CD4-positive, alpha-beta T cell treated with Interleukin-6 for 4 hours (primary cell): ENCODE results near the gene KCTD3.

Experiments used
- DNase-seq: peaks from one replicate; pipeline ENCODE4 v3.0.0-alpha.2; 2020; ENCODE audit warnings: mixed read lengths

Gene KCTD3

DNA sequence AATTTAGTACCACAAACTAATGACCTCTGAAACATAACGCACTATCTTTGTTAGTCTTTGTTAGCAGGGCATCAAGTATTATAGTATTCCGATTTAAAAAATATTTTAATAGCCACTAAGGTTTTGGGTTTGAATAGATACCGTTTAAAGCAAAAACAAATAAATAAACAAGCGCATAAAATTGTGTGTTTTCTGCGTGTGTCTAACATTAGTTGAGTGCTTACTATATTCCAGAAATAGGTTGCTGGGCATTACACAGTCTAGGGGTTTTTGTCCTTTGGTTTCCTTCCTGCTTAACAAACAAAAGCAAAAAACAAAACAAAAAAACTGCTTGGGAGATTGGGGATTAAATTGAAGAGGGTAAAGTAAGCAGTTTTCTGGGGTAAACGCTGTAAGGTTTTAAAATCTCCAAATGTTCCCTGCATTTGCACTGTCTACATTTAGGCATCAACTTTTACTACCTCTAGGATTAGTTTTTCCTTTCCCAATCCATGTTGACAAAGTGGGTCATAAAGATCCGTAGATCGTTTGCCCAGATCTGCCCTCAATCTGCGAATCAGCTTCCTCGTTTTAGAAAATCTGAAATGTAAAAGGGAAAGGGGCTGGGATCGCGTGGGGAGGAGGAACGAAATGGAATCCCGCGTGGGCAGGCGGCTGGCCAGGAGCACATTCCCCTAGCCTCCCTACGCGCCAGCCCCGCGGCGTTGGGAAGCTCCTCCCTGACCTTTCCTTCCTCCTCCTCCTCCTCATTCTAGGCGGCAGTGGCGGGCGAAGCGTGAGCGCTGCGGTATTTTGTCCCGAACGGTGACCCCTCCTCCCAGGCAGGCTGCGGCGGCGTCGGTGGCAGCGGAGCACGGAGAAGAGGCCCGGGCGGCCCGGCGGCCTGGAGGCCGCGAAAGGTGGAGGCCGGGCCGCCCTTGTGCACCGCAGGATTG lies at the start of gene KCTD3:
TSS of gene KCTD3 (plus strand) at position 749 of the 935 bp plus-strand sequence. CDS start 382 bp downstream, outside the sequence.
- DNase-seq: peak; percentile 45

DNA sequence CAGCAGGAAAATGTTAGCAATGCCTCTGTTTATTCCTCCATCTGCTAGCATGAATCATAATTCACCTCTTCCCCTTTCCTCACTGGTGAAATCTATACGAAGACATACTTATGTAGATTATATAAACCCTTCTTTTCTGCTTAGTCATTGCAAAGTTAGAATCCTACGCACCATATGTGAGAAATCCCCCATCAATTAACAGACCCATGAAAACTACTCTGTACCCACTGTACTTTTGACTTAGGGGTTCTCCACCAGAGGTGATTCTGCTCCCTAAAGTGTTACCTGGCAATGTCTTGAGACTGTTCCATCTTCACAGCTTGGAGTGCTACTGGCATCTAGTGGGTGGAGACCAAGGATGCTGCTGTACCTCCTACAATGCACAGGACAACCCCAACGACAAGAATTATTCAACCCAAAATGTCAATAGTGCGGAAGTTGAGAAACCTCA lies 49.6 kb upstream of the KCTD3 start:
- no peak for DNase-seq

DNA sequence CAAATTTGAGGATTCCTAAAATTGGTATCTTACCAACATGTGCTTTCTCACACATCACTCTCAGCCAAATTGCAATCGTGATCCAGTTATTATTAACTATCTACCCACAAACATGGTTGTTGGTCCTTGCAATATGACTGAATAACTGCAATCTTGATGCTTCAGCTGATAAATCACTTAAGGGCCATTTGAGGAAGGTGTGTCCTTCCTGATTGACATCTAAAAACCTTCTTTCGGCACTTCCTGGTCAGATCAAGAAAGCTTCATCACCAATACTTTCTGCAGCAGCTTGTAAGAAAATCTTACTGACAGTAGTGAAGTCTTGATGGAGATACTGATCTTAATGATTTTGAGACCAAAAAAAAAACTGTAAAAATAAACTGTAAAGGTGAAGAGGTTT lies 48.5 kb upstream of the KCTD3 start:
- no peak for DNase-seq

DNA sequence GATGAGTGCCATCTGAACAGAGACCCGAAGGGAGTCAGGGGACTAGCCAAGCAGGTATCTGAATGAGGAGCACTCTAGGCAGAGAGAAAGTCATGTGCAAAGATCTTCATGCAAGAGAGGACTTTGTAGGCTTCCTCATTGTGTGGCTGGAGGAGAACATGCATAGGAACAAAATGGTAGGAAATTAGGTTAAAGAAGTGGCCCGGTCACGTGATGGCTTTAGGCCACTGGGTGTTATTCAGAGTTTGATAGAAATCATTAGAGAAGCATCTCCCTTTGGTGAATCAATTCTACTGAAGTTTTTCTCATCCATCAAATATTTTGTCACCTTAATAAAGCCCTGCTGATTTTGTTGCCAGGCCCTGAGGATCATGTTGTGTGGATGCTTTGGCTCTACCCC lies 45.8 kb upstream of the KCTD3 start:
- no peak for DNase-seq

DNA sequence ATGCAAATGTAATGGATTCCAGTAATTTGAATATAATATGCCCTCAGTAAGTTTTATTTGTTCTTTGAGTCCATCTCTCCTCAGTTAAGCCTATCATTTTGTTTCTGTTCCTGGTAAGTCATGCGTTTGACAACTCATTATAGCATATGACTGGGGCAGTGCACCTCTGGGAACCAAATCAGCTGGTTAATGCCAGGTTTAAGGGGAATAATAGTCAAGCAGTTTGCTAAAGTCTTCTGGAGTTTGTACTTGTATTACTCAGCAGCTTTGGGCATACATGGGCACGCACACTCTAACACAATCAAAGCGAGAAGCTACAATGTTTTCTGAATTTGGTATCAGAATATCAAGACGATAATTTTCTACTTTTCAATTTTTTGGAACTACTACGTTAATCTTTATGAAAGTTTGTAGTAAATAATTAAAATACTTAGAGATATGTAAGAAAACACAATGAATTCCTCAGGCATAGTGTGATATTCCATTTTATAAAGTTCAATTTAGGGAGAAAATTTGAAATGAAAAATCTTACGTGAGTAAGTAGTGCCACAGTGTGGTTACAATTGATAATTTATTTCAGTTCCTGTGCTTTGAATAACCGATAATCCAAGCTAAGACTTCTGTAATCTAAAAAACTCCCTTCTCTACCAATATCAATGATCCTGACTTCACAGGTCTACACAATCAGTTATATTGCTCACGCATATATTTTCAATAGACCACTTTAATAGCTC lies 43.8 kb upstream of the KCTD3 start:
- no peak for DNase-seq

DNA sequence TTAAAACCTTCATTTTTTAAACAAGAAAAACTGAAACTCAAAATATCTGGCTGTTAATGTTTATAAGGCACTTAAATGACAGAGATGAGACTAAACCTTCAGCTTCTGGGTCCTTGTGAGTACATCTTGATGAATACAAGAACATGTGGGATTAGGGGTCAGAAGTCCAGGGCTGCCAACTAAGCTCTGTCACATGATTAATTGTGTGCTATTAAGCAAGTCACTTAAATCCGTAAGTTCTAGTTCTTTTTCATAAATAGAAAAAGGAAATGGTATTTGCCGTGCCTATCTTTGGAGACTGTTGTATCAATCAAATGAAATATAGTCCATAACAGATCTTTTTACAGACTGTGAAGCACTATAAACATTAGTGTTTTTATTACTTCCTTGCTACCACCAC lies 43.2 kb upstream of the KCTD3 start:
- no peak for DNase-seq

DNA sequence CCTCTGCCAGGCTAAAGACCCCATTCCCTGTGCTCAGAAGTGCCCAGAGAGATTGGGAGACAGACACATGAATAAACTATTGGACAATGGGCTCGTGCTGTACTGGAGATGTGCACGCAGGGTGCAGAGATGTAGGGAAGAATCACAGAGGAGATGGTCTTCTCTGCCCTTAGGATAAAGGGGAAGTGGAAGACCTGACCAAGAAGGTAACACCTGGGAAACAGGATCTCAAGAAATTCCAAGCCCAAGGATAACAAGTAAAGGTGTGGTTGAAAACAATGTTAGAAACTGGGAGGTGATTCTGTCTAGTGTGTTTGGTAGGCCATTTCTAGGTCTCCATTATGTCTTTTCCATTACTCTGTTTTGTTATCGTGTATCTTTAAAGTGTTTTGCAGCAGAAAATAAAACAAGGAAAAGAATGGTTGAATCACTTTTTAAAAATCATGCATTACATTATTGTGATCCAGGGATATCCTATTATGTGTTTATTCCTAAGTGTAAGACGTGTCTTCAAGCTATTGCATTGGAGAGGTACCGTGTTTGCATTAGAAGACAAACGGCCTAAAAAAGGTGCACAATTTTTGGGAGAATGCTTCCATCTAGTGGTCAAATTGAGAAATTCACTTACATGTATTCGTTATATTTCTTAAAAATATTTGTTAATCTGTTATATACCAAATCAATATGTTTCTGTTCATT lies 40.8 kb upstream of the KCTD3 start:
- DNase-seq: no peak

DNA sequence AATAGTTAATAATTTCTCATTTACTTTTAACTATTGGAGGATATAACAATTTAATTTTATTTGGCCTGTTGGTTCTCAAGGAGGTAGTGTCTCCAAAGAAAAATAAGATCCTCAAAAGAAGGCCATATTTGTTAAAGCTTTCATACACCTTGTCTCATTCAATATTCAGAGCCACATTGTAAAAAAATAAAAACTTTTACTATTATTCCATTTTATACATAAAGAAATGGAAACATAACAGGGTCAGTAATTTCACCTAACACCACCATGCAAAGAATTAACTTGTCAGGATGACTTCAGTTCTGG lies 40.3 kb upstream of the KCTD3 start:
- DNase-seq: no peak

DNA sequence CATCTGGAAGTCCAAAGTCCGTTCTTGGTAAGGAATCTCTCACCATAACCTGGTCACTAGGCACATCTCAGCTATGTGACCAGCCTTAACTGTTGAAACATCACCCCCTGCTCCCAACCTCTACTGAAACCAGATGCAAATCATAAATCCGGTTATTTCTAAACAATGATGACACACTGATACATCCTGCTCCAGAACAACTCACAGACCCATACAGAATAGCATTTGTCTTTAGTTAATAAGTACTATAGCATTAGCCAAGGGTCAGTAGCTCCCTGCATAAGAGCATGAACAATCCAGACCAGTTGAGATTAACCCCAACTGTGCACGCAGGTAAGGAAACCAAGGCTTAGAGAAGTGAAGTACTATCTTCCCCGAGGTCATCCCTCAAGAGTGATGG lies 38.0 kb upstream of the KCTD3 start:
- no peak for DNase-seq

DNA sequence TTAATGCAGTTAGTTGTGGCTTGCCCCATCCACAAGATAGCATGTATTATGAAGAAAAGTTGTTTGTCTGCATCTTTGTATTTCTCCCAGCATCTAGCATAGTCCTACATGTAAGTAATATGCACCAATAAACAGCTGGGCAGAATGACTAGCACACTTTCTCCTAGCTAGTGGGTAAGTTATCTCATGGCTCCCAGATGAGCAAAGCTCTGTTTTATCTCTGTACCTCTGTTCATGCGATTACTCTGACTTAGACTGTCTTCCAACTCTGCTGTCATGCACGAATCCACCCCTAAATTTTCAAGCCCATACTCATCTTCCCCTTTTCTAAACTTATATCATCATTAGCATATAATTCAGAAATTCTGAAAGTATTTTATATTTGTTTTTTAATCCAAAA lies 37.5 kb upstream of the KCTD3 start:
- DNase-seq: no peak

DNA sequence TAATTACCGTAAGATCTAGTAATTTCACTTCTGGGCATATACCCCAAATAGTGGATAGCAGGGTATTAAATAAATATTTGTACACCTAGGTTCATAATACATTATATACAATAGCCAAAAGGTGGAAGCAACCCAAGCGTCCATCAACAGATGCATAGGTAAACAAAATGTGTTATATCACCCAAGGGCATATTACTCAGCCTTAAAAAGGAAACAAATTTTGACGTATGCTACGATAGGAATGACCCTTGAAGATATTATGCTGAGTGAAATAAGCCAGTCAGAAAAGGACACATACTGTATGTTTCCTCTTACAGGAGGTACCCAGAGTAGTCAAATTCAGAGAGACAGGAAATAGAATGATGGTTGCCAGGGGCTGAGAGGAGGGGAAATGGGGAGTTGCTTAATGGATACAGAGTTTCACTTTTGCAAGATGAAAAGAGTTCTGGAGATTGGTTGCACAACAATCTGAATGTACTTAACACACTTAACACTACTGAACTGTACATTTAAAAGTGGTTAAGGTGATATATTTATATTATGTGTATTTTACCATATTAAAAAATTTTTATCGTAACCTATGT lies 36.6 kb upstream of the KCTD3 start:
- DNase-seq: no peak

DNA sequence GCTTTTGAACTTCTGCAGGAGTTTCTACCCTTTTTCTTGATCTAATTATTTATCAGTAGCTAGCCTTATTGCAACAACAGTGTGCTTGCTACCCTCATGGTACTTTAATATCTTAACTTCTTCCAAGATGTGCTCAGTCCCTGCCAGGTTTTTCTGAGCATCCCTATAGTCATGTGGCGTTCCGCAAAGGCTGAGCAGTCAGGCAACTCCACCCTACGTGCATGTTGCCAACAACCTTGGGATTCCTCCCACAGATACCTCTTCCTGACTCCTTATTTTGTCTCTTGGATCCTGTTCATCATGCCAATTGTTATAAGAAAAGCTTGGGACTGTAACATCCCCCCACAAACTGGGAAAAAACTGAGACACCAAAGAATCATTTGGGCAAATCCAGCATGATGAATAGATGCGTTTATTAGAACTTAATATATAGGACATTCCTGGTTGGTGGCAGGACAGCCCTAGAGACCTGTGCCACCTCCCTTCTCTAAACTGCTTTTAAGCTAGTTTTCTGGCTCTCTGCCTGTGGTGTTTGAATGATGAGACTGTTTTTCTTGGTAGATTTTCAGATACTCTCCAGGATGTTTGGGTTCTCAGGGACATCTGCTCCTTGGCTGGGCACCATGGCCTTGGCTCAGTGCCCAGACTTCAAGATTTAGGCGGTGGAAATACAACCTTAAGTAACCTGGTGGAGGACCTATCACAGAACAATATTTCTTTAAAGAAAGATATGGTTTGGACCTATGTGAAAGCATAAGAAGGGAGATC lies 27.1 kb upstream of the KCTD3 start:
- DNase-seq: no peak

DNA sequence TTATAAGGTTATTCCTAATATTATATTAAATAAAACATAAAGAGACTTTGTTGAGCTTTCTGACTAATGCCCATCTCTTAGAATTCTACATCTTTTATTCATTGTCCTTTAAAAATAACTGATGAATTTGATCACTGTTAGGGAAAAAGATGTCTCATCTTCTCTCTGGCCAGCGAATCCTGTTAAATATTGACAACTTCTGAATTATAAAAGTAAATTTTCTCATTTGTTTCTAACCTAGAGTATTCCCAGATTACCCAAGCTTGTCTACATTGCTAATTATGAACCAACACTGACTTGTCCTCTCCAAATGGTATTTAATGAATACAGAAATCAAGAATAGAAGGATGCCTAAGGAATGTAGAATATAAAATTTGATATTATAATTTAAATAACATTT lies 24.8 kb upstream of the KCTD3 start:
- DNase-seq: no peak

DNA sequence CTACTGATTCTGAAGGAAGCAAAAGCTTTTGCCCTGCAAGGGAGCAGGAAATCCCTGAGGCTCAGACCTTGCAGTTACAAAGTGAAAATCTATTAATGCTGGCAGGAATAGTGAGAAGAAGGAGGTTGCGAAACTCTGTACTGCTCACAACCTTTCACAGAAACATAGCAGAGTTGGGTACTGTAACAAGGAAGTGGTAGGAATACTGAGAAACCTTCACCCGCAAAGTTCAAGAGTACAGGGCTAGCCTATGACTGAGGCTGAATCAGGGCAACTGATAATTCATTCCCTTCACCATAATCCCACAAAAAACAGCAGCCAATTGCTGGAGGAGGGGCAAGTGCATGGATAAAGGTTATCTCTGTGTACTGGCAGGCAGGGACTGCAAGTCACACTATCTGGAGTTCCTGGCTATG lies 23.9 kb upstream of the KCTD3 start:
- no peak for DNase-seq

DNA sequence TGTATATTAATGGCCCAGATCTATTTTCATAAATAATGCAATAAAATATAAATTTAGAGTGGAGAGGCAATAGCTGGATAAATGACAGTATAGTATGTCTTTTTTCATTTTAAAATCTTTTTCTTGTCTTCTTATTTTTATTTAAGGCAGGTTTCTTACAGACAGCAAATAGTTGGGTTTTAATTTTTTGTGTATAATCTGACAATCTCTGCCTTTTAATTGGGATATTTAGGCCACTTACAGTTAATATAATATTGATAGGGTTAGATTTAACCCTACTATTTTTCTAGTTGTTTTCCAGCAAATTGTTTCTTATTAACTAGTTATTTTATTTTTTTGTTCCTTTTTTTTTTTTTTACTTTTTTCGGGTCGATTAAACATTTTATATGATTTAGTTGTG lies 23.3 kb upstream of the KCTD3 start:
- no peak for DNase-seq

DNA sequence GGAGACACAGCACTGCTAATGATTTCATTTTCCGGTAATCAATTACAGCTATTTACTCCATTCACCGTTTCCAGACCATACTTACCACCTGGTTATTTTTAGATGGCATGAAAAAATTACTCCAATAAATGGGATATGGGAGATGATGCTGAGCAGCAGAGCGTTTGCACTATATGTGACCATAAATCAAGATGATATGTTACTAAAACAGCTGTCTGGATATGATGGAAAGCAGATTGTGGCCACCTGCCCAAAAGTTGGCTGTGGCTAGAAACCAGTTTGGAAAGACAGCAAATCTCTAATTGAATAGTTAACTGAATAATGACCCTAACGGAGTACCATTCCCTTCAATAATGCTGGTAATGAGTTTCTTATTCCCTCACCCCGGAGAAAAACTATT lies 22.5 kb upstream of the KCTD3 start:
- no peak for DNase-seq

DNA sequence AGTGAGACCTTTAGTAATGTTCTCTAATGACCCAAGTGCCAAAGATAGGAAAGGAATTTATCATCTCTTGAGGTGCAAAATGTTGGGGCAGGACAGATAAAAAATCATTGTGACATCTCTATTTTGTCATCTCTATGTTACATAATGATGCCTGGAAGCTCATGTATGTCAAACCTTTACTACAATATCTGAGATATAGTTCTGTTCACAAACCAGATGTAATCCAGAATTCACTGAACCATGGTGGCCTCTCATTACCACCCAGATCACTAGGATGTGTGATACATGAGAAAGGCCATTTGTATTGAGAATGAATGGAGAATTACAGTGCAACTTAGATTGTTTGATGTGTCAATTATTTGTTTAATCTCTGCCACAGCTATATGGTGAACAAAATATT lies 22.0 kb upstream of the KCTD3 start:
- no peak for DNase-seq

DNA sequence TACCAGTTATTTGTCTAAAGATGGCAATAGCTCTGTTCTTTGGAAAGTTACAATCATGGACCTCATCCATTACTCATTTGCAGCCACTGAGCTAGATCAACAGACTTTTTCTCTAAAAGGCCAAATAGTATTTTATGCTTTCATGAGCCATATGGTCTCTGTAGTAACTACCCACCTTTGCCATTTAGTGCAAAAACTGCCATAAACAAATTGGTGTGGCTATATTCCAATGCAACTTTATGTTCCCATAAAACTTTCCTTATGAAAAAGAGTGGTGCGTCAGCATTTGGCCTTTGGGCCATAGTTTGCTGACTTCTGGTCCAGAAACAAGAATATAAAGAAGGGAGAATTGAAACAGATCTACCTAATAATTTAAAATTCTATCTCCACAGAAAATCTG lies 20.1 kb upstream of the KCTD3 start:
- DNase-seq: no peak

DNA sequence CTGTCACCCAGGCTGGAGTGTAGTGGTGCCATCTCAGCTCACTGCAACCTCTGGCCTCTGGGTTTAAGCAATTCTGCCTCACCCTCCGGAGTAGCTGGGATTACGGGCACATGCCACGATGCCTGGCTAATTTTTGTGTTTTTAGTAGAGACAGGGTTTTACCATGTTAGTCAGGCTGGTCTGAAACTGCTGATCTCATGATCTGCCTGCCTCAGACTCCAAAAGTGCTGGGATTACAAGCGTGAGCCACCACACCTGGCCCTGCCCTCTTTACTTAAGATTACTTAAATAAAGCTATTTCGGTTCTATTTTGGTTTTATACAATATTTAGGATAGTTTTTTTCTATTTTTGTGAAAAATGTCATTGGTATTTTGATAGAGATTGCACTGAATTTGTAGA lies 15.3 kb upstream of the KCTD3 start:
- no peak for DNase-seq

DNA sequence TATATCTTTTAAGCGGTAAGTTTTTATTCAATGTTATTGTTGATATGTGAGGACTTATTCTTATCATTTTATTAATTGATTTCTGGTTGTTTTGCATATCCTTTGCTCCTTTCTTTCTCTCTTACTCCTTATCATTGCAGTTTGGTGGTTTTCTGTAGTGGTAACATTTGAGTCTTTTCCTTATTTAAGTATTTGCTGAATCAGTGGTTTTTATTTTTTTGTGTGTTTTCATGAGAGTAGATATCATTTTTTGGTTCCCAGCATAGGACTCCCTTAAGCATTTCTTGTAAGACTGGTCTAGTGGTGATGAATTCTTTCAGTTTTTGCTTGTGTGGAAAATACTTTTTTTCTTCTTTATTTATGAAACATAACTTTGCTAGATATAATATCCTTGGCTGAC lies 12.2 kb upstream of the KCTD3 start:
- no peak for DNase-seq

DNA sequence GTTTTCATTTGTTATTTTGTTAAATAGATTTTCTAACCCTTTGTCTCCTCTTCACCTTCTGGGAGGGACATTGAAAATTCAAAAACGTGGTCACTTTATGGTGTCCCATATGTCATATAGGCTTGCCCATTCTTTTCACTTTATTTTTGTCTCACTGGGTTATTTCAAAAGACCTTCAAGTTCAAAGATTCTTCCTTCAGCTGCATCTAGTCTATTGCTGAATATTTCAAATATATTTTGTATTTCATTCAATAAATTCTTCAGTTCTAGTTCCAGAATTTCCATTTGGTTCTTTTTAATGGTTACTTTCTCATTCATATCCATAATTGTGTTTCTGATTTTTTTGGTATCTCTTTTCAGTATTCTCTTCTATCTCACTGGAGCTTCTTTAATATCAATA lies 11.6 kb upstream of the KCTD3 start:
- DNase-seq: no peak

DNA sequence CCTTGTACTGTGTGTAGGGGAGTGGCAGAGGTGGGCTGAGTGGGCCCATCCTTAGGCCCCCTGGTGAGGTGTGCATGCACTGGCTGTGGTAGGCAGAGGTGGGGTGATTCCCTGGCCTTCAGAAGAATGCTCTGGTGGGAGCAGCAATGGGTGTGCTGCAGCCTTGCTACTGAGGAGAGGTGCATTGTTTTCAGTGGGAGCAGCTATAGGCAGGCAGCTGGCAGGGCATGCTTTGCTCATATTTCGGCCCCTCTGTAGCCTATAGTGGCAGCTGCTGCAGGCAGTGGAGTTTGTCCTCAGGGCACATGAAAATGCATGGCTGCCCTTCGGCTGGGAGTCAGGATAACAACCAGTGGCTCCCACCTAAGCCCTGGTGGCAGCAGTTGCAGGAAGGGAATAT lies 10.1 kb upstream of the KCTD3 start:
- no peak for DNase-seq

DNA sequence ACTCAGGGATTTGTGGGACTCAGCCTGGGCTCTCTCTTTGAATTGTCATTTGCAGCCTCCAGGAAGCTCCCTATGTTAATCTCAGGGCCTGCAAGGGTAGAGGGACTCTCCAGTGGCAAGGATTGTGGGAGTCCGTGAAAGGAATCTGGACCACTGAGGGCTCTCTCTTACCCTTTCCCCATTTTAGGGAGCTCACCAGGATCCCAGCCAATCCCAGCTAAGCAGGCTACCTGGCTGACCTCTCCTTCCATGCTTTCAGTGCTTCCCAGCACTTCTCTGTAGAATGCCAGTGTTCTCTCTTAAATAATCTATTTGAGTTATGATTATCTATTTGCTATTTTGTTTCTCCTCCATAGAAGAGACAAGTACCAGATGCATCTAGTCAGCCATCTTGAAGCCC lies 9.6 kb upstream of the KCTD3 start:
- no peak for DNase-seq
